Fibroblast of pulmonary artery (primary cell): ENCODE measurements around the gene HHAT.

Experiments
- DNase-seq: peaks from one replicate; pipeline ENCODE4 v3.0.0-alpha.2; 2010; ENCODE audit warnings: low read depth
- H3K4me3 ChIP-seq: replicated peaks from 2 replicates; pipeline ENCODE4 v1.5.1; 2011; ENCODE audit warnings: low read depth, mild to moderate bottlenecking, control low read depth, low read length, moderate library complexity
- TF ChIP-seq, protein P1 (sequence below): IDR thresholded peaks from 2 replicates; pipeline ENCODE4 v1.5.1; 2011; ENCODE audit warnings: mild to moderate bottlenecking, control low read depth, low read length, inconsistent platforms; ENCODE audit errors: missing control alignments

Gene HHAT

GRCh38 chr1:210674151-210674550 is 345.4 kb downstream of the HHAT start:
- no peak for DNase-seq
- TF ChIP-seq, protein P1, sequence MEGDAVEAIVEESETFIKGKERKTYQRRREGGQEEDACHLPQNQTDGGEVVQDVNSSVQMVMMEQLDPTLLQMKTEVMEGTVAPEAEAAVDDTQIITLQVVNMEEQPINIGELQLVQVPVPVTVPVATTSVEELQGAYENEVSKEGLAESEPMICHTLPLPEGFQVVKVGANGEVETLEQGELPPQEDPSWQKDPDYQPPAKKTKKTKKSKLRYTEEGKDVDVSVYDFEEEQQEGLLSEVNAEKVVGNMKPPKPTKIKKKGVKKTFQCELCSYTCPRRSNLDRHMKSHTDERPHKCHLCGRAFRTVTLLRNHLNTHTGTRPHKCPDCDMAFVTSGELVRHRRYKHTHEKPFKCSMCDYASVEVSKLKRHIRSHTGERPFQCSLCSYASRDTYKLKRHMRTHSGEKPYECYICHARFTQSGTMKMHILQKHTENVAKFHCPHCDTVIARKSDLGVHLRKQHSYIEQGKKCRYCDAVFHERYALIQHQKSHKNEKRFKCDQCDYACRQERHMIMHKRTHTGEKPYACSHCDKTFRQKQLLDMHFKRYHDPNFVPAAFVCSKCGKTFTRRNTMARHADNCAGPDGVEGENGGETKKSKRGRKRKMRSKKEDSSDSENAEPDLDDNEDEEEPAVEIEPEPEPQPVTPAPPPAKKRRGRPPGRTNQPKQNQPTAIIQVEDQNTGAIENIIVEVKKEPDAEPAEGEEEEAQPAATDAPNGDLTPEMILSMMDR, result no peak
- no peak overlapping the region for H3K4me3 ChIP-seq

GRCh38 chr1:210676539-210676938 is 347.8 kb downstream of the HHAT start:
- TF ChIP-seq, protein P1, result no peak
- no peak overlapping the region for H3K4me3 ChIP-seq
- no peak for DNase-seq

- TF ChIP-seq, protein P1, result no peak
- no peak overlapping the region for H3K4me3 ChIP-seq
- DNase-seq, result no peak
Measured at GRCh38 chr1:210677533-210677932, 348.8 kb downstream of the HHAT start.

GRCh38 chr1:210678306-210678705 is 349.6 kb downstream of the HHAT start:
- H3K4me3 ChIP-seq, result no peak overlapping the region
- no peak for DNase-seq
- TF ChIP-seq, protein P1, result no peak

DNA sequence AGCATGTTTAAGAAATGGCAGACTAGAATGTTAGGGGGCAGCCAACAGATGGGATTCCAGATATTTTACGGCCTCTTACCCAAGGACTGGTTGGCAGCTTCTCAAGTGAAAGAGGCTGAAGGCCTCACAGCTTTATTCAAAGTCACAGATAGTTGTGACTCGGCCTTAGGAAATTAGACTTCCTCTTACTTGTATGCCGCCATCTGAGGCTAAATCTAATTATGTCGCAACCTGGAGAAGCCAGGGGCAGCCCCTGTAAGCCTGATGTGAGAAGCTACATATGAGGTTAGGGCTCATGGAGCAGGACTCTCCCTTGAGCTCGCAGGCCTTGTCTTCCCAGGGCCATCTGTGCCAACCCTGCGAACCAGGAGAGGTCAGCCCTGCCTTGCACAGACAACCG is 352.5 kb downstream of the HHAT start:
- TF ChIP-seq, protein P1, result no peak
- DNase-seq, result no peak
- H3K4me3 ChIP-seq, result no peak overlapping the region

DNA sequence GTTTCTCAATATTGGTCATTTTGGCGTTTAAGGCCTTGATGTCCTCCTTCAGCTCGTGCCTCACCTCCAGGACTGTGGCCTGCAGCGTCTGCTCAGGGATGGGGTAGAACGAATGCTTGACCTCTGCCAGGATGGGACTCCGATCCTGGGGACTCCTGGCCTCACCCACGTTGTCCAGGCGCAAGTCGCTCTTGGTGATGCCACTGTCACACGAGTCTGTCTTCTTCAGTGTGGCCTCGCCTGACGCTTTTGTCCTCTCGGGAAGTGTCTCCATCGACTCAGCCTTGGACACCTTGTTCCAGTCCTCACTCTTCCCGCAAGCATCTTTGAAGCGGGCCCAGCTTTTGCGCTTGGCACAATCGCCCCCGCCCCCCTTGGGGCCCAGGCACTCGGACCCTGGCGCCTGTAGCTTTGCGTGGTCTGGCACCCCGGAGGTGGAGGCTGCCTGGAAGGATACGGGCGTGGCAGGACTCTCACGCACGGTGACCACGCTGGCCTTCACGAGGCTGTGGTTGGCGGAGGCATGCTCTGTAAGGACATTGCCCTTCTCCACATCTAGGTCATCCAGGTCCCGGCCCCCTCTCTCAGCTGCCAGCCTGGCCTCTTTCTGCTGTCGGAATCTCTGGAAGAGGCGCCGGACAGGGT is 354.8 kb downstream of the HHAT start:
- H3K4me3 ChIP-seq, result no peak overlapping the region
- DNase-seq, result no peak
- TF ChIP-seq, protein P1, result no peak
